GM12875 (cell line): ENCODE measurements around the gene PLCH2.

Source experiments
- H3K4me3 ChIP-seq: one replicate; pipeline ENCODE4 v1.5.1; 2011; ENCODE audit warnings: low read depth, low read length, control low read depth
- TF ChIP-seq, protein P1 (sequence below): IDR thresholded peaks from 2 replicates; pipeline ENCODE4 v1.5.1; 2011; ENCODE audit warnings: low read depth, mild to moderate bottlenecking, control low read depth, inconsistent platforms, low read length, moderate library complexity, borderline replicate concordance; ENCODE audit not compliant: insufficient read depth

PLCH2 gene

DNA sequence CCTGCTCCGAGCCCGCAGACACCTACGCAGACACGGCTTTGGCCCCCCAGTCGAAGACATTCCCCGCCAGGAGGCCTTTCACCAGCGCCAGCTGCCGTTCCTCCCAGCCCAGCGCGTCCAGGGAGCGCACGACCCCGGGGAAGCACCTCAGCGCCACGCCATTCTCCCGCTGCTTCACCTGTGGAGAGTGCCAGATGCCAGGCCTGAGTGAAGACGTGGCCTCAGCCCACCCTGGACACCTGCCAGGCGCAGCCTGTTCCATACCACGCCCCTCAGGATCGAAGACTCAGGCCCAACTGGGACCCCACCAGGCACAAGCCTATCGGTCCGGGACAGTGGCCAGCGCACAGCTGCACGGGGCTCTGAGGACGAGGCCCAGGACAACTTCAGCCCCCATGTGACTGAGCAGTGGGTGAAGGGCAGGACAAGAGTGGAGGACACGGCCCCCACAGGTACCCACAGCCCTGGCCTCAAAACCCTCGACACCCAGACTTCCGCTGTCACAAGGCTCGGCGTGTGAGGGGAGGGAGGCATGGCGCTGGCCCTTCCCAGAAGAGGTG lies 36.9 kb downstream of the PLCH2 start:
- H3K4me3 ChIP-seq: no peak overlapping the region

DNA sequence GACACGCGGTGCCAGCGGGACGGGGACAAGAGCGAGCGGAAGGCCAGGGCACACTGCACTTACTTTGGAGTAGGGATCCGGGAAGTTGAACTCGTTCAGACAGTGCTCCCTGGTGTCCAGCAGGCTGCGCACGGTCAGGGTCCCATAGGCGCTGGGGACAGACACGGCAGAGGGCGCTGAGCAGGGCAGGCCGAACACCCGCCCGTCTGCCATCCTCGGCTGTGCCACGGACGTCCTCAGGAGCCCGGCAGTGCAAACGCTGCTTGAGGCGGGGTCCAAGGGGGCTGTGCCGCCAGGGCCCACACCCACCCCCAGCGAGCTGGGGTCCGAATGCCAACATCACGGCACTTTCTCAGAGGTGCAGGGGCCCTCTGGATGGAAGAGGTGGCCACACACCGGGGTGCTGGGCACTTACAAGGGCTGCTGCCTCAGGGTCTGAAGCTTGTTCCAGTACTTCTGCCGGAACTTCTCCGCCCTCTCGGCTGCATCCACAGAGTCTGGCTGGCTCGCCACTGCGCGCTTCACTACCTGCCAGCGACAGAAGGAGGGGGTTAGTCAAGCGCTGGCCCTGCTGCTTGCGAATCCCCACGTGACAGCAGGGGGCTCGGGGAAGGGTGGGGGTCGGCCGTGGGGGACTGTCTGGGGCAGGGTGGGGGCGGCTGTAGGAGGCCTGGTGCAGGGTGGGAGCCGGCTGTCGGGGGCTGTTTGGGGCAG lies 38.0 kb downstream of the PLCH2 start:
- no peak overlapping the region for H3K4me3 ChIP-seq
- TF ChIP-seq, protein P1, sequence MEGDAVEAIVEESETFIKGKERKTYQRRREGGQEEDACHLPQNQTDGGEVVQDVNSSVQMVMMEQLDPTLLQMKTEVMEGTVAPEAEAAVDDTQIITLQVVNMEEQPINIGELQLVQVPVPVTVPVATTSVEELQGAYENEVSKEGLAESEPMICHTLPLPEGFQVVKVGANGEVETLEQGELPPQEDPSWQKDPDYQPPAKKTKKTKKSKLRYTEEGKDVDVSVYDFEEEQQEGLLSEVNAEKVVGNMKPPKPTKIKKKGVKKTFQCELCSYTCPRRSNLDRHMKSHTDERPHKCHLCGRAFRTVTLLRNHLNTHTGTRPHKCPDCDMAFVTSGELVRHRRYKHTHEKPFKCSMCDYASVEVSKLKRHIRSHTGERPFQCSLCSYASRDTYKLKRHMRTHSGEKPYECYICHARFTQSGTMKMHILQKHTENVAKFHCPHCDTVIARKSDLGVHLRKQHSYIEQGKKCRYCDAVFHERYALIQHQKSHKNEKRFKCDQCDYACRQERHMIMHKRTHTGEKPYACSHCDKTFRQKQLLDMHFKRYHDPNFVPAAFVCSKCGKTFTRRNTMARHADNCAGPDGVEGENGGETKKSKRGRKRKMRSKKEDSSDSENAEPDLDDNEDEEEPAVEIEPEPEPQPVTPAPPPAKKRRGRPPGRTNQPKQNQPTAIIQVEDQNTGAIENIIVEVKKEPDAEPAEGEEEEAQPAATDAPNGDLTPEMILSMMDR: no peak

More for the DNA sequence above, 36.9 kb downstream of the PLCH2 start:
- TF ChIP-seq, protein P1: no peak

DNA sequence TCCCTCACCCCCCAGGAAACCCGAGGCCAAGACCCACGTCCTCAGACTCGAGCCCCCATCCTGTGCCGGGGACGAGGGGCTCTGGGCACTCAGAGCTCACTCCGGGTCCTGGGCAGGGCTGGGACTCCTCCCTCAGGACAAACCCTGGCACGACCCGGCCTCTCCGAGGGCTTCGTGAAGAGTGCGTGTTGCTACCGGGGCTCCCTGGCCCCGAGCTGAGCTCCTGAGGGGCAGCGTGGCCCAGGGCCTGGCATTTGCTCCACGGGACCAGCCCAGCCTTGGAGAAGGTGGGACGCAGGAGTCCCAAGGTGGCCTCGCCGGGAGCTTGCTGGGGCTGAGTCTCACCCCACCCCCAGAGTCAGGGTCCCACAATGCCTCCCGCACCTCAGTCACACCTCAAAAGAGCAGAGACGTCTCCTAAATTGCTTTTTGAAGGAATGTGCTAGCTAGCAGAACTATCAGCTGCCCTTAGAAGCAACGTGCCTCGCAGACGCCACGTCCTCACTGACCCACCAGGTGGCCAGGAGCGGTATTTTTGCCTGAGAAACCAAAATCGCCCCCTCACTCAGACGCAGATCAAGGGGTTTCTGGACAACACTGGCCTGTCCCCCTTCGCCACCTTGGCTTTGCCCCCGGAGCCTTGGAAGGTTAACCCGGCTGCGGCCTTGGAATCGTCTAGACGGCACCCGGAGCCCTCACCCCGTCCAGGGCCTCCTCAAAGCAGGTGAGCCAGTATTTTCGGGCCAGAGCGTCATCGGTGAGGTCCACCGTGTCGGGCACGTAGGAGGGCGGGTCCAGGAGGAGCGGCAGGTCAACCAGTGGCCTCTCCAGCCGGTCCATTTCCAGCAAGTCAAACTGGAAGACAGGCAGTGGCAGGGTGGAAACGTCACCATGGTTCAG lies 39.0 kb downstream of the PLCH2 start:
- no peak overlapping the region for H3K4me3 ChIP-seq
- TF ChIP-seq, protein P1: 0 out of 2 replicates have a peak, but pooled peaks have one; percentile 12

DNA sequence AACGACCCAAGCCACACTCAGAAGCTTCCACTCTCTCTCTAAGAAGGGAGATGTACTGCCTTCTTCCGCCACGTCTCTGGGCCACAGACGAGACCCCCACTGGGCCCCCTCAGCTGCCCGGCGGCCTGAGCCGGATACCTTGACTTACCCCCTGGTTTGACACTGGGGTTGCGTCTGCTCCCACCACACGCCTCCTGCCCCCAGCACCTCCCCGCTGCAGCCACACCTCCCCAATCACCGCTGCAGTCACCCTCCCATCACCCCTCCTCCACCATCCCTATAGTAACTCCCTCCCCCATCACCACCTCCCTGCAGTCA lies 39.6 kb downstream of the PLCH2 start:
- H3K4me3 ChIP-seq: no peak overlapping the region

DNA sequence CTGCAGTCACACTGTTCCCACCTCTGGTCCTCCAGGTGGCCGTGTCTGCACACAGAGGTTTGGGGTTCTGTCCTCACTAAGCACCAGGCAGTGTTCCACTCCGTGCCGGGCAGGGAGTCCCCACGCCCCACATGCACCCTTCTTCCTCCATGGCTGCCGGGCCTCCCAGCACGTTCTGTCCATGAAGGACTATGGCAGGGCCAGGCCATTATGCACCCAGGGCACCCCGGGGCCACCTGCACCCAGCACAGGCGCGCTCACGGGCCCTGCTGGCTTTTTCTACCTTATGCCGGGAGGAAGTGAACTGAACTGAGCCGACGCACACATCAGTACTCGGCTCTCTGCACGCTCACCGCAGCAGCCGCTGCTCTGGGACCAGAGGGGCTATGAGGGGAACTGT lies 40.0 kb downstream of the PLCH2 start:
- H3K4me3 ChIP-seq: no peak overlapping the region
- TF ChIP-seq, protein P1: no peak

More for the DNA sequence above, 39.6 kb downstream of the PLCH2 start:
- TF ChIP-seq, protein P1: no peak

DNA sequence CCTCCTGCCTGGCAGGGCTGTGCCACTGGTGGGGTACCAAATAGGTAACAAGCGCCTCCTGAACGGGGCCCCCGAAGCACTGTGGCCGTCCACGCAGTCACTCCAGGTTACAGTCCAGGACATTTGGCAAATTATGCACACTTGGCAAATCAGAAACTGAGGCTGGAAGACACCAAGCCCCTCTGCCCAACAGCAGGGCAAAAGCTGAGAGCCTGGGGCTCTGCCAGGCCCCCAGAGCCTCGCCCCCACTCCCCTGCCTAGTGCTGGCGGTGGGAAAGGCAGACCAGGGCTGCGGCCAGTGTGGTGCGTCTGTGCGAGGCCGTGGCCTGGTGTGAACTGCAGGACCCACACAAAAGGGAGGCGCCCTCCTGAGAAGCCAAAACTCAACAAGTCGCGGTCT lies 40.9 kb downstream of the PLCH2 start:
- no peak overlapping the region for H3K4me3 ChIP-seq
- TF ChIP-seq, protein P1: no peak
